Measurements from ENCODE around the gene HMGB1. TPM values are rescaled to one million over a fixed set of nuclear protein-coding genes. Genes with fewer than 3 reads are reported as not detected.

Gene HMGB1
- total and polyA plus RNA-seq, 2 experiments from 2014 or later: 727 to 2,970 TPM

GRCh38 chr13:30423891-30424290 lies 41.8 kb downstream of the HMGB1 start:
- Mint-ChIP-seq H3K4me1 (peaks cover 15% of the 10 kb centered on the region), H3K36me3 (ENCODE audit: low read depth) (no peaks in the 10 kb centered on the region), H3K27ac (no peak overlapping the region), H3K27me3 (ENCODE audit: insufficient read depth, low read depth, poor library complexity) (peaks cover 11% of the 10 kb centered on the region), H3K4me3 (no peak overlapping the region), H3K9me3 (no peaks in the 10 kb centered on the region; the same call in 2 of the 3 replicates)
- Histone ChIP-seq H3K27ac (ENCODE audit: low read depth) (no peak overlapping the region), H4K20me1 (replicated peaks; ENCODE audit: insufficient read depth) (no peaks in the 10 kb centered on the region), H3K27me3 (ENCODE audit: insufficient read depth) (peaks cover 12% of the 10 kb centered on the region; the same call in 1 of the 2 replicates), H3K4me3 (no peak overlapping the region), H2AFZ (no peak overlapping the region), H3K4me1 (ENCODE audit: insufficient read depth) (peaks cover 8% of the 10 kb centered on the region), H3F3A (replicated peaks; ENCODE audit: low read depth) (peaks cover 10% of the 10 kb centered on the region), H3K36me3 (ENCODE audit: insufficient read depth) (no peaks in the 10 kb centered on the region), H3K4me2 (no peak overlapping the region), H3K9me2 (ENCODE audit: insufficient read depth) (no peaks in the 10 kb centered on the region), H3K79me2 (replicated peaks; ENCODE audit: insufficient read depth) (no peaks in the 10 kb centered on the region)
- TF ChIP-seq ZNF114 (CRISPR knock-in tag; IDR thresholded peaks at IDR 0.05) (no peak), CREB1 (CRISPR knock-in tag; IDR thresholded peaks at IDR 0.05; ENCODE audit: low read depth) (no peak), STAT1 (IDR thresholded peaks at IDR 0.05; ENCODE audit: unreplicated experiment) (no peak), POLR2AphosphoS5 (IDR thresholded peaks at IDR 0.05; ENCODE audit: low read depth) (no peak), EZH2phosphoT487 (IDR thresholded peaks at IDR 0.05; ENCODE audit: unreplicated experiment) (no peak), EZH2 (IDR thresholded peaks at IDR 0.05; ENCODE audit: low read depth, unreplicated experiment) (no peak), ZNF331 (CRISPR knock-in tag; IDR thresholded peaks at IDR 0.05; ENCODE audit: low read depth) (no peak)
- TF ChIP-seq, protein P1, sequence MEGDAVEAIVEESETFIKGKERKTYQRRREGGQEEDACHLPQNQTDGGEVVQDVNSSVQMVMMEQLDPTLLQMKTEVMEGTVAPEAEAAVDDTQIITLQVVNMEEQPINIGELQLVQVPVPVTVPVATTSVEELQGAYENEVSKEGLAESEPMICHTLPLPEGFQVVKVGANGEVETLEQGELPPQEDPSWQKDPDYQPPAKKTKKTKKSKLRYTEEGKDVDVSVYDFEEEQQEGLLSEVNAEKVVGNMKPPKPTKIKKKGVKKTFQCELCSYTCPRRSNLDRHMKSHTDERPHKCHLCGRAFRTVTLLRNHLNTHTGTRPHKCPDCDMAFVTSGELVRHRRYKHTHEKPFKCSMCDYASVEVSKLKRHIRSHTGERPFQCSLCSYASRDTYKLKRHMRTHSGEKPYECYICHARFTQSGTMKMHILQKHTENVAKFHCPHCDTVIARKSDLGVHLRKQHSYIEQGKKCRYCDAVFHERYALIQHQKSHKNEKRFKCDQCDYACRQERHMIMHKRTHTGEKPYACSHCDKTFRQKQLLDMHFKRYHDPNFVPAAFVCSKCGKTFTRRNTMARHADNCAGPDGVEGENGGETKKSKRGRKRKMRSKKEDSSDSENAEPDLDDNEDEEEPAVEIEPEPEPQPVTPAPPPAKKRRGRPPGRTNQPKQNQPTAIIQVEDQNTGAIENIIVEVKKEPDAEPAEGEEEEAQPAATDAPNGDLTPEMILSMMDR (conservative IDR thresholded peaks at IDR 0.05; ENCODE audit: low read depth in 2 of 2): no peak
- DNase-seq (ENCODE audit: low spot score) (no peak), ATAC-seq (no peak)

- TF ChIP-seq POLR2AphosphoS5 (IDR thresholded peaks at IDR 0.05; ENCODE audit: low read depth) (peak; percentile 76), CREB1 (CRISPR knock-in tag; IDR thresholded peaks at IDR 0.05; ENCODE audit: low read depth) (no peak)
- TF ChIP-seq, protein P1 (conservative IDR thresholded peaks at IDR 0.05; ENCODE audit: low read depth in 2 of 2): no peak
- Histone ChIP-seq H3K4me2 (peak within 1 kb of the TSS; percentile 98), H2AFZ (peak within 1 kb of the TSS; percentile 100), H3K9me2 (ENCODE audit: insufficient read depth) (no peaks in the 10 kb centered on the region), H4K20me1 (replicated peaks; ENCODE audit: insufficient read depth) (no peaks in the 10 kb centered on the region), H3K27me3 (ENCODE audit: insufficient read depth) (peaks cover 12% of the 10 kb centered on the region; the same call in 1 of the 2 replicates), H3K4me3 (peak within 1 kb of the TSS; percentile 98), H3K27ac (ENCODE audit: low read depth) (peak within 1 kb of the TSS; percentile 99), H3K4me1 (ENCODE audit: insufficient read depth) (peaks cover 8% of the 10 kb centered on the region), H3K79me2 (replicated peaks; ENCODE audit: insufficient read depth) (no peaks in the 10 kb centered on the region), H3K36me3 (ENCODE audit: insufficient read depth) (no peaks in the 10 kb centered on the region), H3F3A (replicated peaks; ENCODE audit: low read depth) (peaks cover 10% of the 10 kb centered on the region)
- no peaks in the 10 kb centered on the region for H3K36me3 Mint-ChIP-seq (ENCODE audit: low read depth)
- peak within 1 kb of the TSS; percentile 90 for H3K27ac Mint-ChIP-seq
- peak within 1 kb of the TSS; percentile 87 for H3K4me3 Mint-ChIP-seq
- H3K4me1 Mint-ChIP-seq: peaks cover 15% of the 10 kb centered on the region
- DNase-seq (ENCODE audit: low spot score) (peak; percentile 74), ATAC-seq (peak; percentile 90)
- no peaks in the 10 kb centered on the region; the same call in 2 of the 3 replicates for H3K9me3 Mint-ChIP-seq
- H3K27me3 Mint-ChIP-seq (ENCODE audit: insufficient read depth, low read depth, poor library complexity): peaks cover 16% of the 10 kb centered on the region
Measured at GRCh38 chr13:30422054-30422839, 43.5 kb downstream of the HMGB1 start, which contains the start of gene UBE2L5. Gene UBE2L5 (plus strand): TSS chr13:30422493. CDS start chr13:30427991, 5,498 bp downstream.
